Esophagus squamous epithelium (tissue), 4 donors: Measurements from ENCODE around the gene TBCK.

Experiments used
- POLR2A ChIP-seq, 4 donors: fragments of 450-650 bp; IDR thresholded peaks; one replicate each; pipeline ENCODE4 v1.6.1; 2017; ENCODE audit warnings: antibody characterized with exemption in 4 of 4, mild to moderate bottlenecking in 4 of 4, moderate library complexity in 3 of 4
- TF ChIP-seq, protein P1 (sequence below), 6 experiments: fragments of 450-650 bp in 4 of 6; fragments of 200-600 bp in 2 of 6; sonication (generic) in 2 of 6; IDR thresholded peaks; one replicate each; pipeline ENCODE4 v1.5.1; 2016 to 2019; ENCODE audit warnings: antibody characterized with exemption in 6 of 6, mild to moderate bottlenecking in 4 of 6, moderate library complexity in 4 of 6

DNA sequence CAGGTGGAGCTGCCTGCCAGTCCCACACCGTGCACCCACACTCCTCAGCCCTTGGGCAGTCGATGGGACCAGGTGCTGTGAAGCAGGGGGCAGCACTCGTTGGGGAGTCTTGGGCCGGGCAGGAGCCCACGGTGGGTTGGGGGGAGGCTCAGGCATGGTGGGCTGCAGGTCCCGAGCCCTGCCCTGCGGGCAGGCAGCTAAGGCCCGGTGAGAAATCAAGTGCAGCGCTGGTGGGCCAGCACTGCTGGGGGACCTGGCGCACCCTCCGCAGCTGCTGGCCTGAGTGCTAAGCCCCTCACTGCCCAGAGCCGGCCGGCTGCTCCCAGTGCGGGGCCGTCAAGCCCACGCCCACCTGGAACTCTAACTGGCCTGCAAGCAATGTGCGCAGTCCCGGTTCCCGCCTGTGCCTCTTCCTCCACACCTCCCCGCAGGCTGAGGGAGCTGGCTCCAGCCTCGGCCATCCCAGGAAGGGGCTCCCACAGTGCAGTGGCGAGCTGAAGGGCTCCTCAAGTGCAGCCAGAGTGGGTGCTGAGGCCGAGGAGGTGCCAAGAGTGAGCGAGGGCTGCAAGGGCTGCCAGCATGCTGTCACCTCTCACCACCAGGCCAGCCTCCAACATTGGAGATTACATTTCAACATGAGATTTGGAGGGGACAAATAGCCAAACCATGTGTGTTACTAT, 223.5 kb downstream of the TBCK start:
- TF ChIP-seq, protein P1, sequence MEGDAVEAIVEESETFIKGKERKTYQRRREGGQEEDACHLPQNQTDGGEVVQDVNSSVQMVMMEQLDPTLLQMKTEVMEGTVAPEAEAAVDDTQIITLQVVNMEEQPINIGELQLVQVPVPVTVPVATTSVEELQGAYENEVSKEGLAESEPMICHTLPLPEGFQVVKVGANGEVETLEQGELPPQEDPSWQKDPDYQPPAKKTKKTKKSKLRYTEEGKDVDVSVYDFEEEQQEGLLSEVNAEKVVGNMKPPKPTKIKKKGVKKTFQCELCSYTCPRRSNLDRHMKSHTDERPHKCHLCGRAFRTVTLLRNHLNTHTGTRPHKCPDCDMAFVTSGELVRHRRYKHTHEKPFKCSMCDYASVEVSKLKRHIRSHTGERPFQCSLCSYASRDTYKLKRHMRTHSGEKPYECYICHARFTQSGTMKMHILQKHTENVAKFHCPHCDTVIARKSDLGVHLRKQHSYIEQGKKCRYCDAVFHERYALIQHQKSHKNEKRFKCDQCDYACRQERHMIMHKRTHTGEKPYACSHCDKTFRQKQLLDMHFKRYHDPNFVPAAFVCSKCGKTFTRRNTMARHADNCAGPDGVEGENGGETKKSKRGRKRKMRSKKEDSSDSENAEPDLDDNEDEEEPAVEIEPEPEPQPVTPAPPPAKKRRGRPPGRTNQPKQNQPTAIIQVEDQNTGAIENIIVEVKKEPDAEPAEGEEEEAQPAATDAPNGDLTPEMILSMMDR (IDR thresholded peaks at IDR 0.05), result no peak
- TF ChIP-seq POLR2A (IDR thresholded peaks at IDR 0.05), result no peak
